GM18868 (cell line): ENCODE results near the gene SMCO4.

Experiments
- ATAC-seq: cut with Tn5 transposase; IDR thresholded peaks from one replicate; pipeline ENCODE4 v1.9.1; 2021; ENCODE audit warnings: mild to moderate bottlenecking, moderate library complexity; ENCODE audit not compliant: unreplicated experiment

SMCO4 gene

DNA sequence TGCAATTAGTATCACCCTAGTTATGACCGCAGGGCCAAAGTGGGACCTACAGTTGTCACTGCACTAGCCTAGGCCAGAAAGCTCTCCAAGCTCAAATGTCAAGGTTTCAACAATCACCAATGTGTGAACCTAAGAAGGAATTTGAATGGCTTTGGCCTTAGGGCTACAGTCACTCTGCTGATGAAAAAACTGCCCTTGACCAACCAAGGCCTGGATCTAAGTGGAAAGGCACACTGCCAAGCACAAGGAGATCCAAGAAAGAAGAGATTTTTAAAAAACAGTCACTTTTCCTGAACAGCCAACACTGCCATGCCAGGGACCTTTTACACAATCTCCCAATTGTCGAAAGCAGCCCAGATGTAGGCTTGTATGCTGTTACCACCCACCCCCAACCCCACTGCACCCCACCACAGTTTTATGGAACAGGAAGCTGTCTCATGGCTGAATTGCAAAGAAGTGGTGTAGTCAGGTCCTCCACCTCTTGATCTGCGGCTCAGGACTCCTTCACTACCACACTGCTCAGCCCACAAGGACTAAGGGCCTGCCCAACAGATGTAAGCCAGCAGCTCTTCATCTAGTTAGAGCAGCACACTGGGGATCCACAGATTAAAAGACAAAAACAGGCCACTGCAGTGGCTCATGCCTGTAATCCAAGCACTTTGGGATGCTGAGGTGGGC, 32.9 kb downstream of the SMCO4 start:
- ATAC-seq, result no peak

DNA sequence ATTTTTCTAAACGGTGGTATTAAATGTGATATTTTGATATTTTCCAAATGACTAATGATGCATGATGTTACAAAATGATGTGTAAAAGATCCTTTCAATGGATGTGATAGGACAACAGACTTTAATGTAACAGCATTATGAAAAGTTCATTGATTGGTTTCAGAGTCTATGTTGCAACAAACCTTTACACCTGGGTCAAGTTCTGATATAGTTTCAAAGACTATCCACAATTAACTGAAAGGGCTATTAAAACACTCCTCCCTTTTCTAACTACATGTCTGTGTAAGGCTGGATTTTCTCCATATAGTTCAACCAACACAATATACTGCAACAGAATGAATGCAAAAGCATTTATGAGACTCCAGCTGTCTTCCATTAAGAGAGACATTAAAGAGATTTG, 35.7 kb downstream of the SMCO4 start:
- ATAC-seq, result no peak

DNA sequence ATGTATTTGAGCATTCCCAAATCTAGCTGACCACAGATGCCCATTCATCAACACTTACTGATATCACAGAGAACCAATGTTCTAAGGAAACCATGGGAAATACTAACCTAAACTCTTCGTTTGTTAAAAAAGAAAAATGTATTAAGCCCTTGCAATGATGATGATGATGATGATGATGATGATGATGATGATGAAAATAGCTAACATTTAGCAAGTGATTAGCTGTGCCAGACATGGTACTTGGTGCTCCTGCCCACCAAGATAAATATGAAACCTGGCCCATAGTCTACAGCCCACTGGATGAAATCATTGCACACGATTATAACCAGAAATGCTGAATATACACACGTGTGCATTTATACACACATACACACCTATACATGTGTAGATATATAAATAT, 37.5 kb downstream of the SMCO4 start:
- no peak for ATAC-seq

DNA sequence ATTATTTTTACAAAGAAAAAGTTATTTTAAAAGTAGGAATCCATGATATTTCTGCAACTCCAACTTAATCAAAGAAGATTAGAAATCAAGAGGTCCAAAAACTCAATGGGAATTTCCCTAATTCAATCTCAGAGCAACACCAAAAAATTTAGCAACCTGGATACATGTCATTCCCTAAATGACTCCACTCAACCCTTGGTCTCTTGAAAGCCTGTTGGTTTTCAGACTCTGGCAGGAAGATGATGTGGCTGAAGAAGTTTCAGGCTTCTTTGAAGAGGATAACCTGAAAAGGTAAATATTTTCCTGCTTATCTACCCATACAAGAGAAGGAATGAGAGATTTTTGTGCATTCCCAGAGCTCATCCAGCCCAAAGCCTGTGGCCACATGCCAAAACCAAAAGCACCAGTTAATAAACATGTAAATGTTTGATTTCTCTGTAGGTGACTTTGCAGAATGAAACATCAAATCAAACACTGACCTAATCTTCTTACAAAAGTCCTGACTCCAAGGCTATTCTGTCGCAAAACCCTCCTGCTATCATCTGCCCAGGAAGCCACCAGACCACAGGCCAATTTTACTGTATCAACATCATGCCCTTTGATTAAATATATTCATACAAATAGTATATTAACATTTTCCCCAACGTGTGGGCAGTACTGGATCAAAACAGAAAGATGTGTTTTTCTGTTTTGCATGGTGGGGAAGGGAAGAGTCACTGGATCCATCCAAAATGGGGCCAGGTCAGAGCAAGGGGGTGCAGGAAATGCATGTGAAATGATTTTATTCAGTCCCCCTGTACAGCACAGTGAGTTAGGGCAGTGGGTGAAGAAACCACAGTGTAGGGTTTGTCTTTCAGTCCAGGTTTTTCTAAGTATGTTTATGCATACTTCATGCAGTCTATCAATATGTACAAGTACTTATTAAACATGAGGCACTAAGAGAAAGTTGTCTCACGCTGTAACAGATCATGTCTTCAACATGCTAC, 38.8 kb downstream of the SMCO4 start:
- no peak for ATAC-seq

DNA sequence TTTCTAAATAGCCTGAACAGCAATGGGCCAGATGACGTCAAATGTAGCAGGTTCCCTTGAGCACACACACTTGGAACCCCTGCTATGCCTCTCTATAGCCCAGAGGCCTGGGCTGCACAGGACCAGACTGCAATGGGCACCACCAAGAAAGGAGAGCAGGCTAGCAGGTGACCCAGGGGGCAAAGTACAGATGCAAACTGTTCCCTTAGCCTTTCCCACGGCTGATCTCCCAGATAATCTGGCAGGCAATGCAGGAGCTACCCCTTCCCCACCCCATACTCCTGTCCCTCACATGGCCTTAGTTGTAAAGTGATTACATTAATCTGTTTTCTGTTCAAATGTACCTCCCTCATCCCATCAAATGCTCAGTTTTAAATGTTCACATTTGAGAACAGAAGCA, 41.3 kb downstream of the SMCO4 start:
- no peak for ATAC-seq

DNA sequence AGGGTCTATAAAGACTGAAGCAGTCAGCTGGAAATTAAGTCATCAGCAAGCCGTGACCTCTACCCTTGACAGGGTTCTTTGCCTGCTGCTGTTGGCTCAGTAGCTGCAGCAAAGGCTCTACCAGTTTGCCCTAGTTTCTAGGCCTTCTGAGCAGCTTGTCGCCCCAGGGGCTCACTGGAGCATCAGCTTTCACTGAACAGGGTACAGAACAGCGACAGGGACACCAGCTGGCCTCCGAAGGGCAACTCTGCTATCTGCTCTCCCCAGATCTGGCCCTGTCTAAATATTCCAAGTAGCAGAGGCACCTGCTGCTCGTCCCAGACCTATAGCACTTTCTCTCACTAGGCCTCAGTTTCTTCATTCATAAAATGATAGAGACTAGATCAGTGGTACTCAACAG, 42.4 kb downstream of the SMCO4 start:
- ATAC-seq, result no peak

DNA sequence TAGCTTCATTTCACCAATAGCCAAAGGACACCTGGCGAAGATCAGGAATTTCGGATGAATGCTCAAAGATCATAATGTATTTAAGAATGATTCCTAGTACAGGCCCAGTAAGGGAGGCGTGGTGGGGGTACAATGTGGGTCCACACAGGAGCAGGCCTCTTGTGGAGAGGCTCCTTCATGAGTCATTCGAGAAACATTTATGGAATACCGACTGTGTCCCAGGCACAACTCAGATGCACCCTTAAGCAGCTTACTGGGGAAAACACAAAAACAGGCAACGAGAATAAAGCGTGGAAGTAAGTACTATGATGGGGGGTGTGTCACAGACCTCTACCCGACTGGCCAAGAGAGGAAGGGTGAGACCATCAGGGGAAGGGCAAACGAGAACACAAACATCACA, 44.5 kb downstream of the SMCO4 start:
- ATAC-seq, result no peak

DNA sequence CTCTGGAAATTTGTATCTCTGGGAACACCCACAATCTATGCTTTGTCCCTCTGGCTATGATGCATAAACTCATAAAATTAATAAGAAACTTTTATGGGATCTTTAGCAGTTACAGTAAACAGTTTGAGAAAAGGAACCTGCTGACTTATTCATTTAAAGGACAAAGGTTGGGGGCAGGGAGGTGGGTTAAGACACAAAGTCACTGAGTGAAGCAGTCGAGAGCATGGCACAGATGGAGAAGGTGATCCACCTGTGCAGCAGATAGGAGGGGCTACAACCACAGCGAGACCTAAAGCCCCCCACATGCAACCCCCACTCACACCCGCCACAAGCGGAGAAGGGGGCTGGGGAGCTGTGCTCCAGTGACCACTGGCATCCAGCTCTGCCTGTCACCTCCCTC, 45.0 kb downstream of the SMCO4 start:
- no peak for ATAC-seq

DNA sequence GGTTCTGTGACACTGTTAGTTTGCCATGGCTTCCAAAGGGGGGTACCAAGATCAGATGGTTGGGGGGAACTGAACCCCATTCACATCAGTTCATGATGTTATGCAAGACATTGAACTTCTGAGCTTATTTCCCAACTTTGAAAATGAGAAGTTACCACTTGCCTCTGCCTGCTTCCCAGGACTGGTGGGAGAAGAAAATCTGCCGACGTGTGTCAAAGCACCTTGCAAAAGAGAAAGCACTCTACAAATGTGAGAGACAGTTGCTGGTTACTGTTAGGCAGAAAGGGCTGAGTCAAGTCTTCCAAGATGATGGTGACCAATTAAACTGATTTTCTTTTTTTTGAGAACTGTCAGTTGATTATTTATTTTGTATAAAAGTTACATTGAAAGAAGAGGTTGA, 45.6 kb downstream of the SMCO4 start:
- no peak for ATAC-seq

DNA sequence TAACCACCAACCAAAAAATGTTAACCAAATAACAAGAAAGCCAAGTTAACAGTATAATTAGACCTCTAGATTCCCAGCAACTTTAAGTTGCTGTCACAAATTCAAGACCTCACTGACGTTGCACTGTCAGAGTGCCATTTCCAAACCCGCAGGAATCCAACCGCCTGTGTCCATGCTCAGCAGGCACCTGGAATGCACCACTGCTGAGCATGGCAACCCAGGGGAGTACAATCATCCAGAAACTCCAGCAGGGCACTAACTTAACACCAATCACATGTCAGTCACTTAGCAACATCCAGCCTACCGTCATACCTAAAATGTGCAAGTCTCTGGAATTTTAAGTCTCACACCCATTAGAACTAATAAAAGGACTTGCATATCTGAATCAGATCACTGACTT, 48.8 kb downstream of the SMCO4 start:
- no peak for ATAC-seq

DNA sequence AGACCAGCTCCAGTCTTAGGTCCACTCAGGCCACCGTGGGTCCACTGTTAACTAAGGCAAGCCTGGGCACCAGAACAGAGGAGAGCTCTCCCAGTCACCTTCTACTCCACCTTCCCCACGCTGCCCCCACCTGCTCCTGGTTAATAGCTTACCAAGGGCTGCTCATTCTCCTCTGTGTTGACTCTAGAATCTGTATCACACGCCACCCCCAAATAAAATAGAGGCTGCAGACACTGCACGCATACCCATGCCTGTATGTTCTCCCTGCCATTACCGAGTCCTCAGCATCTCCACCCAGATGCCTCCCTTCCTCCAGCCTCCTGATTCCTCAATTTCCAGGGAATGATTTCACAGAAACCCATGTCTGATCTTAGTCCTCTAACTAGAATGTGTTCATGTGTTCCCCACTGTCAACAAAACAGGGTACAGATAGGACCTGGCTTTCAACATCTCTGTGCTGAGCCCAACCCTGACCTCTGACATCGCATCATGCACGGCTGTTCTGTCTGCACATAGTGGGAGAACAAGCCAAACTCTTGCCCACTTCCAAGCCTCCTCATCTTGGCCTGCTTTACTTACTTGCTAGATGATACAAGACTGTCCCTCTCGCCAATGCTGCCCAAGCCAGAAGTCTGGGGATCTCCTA, 49.8 kb downstream of the SMCO4 start:
- ATAC-seq, result no peak

DNA sequence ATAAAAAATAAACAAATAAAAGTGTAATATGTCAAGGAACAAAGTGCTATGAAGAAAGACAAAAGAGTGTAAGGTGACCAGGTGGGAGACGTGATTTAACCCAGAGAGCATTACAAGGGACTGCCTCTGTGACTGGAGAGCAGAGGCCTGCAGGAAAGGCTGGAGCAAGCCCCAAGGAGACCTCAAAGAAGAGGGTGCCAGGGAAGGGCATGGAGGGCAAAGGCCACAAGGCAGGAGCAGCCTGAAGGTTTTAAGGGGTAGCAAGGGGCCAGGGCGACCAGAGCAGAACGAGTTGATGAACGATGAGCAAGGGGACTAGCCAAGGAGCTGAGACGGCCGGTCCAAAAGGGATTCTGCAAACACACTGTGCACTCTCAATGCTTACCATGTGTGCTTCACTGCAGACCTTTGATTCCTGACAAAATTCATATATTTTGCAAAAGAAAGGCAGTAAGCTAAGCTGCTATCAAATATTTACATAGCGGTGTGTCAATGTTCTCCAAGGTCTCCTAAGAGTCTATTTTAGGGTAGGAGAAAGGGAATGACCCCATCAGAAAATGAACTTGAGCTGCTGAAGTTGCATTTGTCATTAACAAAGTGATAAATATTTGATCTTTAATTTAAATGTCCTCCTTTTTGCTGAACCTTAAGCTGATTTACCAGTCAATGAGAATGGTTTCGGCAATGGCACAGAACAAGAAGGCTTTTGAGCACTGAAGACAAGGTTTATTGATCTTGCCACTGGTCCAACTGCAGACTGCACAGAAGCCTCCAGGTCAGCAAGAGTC, 50.5 kb downstream of the SMCO4 start:
- no peak for ATAC-seq

DNA sequence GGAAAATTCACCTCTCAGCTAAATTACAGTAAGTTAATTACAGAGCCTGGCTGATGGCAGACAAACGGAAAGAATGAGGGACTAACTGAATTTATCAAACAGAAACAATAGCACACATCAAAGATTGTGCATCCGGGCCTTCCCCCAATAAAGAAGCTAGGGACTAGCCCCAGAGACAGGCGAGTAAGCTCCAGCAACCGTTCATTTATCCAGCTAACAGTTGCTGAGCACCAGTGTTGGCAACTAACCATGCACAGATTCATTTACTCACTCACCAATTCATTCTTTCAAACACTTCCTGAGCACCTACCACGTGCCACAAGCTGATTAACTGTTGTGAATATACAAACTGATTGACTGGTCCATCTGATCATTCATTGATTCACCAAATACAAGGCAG, 51.2 kb downstream of the SMCO4 start:
- ATAC-seq, result no peak

DNA sequence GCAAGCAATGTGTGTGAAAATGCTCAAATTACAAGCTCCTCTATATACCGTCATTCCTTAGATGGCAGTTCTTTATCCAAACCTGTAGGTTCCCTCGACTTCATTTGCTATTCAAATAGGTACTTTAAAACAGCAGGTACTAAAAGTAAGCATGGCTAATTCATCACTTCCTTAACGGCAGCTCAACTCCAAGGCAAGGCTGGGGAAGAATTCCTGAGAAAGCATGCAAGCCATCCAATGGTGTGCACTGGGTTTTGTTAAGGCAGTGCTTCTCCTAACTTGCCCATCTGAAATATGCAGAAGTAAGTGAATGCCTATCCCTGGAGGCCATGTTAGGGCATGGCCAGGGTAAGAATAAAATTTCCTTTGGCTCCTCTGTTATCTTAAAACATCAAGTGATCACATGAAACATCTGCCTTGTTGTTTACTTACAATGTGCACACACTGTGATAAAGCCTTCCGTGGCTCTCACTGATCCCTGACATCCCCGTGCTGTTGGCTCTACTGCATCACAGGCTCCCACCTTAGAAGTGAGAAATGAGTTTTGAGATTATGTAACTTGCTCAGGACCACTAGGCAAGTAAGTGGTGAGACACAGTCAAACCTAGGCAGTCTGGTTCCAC, 52.1 kb downstream of the SMCO4 start:
- ATAC-seq, result no peak

DNA sequence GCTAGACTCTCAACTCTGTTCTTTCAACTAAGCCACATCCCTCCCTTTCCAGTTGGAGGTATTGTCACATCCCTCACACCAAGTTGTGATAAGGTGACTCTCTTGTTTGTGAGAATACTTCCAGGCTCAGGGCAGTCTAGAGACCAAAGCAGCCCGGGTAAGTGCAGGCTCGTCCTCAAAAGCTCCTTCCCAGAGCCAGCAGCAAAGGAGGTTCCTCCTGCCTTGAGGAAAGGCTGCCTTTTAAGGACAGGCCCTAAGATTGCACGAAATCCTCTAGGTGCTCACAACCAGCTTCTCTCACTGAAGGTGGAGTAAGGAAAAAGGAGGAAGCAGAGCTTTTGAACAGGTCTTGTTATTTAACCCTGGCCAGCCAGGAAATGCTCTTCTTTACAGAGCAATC, 53.4 kb downstream of the SMCO4 start:
- no peak for ATAC-seq

DNA sequence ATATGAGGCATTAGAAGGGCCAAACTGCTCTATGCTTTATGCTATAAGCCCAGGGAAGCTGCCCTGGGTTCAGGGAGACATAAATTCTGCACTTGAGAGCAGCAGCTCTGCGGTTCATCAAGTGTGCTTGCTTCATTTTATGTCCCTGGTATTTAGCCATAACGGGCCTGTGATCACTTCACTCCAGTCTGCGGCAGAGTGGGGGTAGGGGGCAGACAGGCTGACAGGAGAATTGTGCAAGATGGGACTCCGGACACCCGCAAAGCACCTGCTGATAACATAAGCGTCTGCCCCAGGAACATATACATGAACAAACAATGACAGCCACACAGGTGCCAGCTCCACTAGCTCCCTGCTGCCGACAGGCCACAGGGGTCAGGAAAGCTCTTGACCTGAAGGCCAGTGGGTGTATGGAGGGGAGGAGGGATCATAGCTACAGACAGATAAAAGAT, 56.1 kb downstream of the SMCO4 start:
- no peak for ATAC-seq

DNA sequence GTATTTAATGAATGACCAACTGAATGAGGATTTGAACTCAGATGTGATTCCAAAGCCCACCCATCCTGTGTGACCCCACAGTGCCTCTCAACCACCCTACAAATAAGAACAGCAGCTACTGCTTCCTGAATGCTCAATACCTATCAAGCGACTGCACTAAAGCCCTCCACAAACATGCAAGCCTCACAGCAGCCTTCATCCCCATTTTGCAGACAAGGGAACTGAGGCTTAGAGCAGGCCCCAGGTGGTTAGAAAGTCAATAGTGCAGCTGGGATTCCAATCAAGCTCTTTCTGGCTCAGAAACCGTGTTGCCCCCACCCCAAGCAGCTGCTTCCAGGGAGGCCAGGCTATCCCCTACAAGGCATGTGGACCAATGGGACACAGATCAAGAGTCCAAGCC, 57.2 kb downstream of the SMCO4 start:
- no peak for ATAC-seq

DNA sequence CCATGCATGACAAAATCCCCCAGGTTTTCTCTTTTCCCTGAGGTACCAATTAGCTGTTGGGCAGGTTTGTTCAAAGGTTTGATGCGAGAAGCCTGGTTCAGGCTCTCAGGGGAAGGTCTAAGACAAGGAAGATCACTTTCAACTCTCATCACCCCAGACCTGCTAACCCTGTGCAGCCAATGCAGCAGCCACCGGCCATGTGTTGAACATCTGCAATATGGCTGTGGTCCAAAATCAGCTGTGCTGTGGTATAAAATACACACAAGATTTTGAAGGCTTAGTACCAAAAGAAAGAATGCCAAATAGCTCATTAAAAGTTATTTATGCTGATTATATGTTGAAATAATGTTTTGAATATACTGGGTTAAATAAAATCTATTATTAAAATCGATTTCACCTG, 58.5 kb downstream of the SMCO4 start:
- ATAC-seq, result no peak

DNA sequence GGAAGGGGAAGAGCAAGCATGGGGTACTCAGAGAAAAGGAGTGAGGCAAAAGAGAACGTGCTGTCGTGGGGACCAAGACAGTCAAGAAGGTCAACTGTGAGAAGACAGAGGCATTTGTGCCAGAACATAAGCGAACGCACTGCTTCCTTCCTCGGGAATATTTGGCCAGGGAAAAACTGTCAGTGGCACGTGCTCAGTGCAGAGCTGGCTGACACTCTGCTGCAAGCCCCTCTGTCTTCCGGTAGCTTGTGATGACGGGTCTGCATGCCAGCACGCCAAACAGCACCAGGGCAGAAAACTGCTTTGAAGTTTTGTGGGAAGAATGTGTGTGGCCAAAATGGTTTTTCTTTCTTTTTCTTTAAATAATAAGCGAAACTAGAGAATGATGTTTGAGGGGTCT, 60.6 kb downstream of the SMCO4 start:
- no peak for ATAC-seq

DNA sequence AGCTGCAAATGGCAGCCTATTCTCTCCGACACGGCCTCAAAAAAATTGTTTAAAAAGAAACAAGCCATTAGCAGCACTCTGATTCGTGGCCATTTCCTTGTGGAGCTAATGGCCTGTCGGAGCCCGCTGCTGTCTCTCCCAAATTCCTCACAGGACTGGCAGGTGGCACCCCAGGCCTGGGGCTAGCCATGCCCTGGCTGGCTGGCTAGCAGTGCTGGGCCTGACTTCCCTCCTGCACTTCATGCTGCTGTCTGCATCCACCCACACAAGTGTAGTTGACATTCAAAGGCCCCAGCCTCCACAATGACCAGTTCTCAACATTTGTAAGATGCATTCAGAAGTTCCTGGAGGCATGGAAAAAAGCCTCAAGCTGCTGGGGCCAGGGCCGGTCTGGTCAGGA, 61.5 kb downstream of the SMCO4 start:
- ATAC-seq, result no peak

DNA sequence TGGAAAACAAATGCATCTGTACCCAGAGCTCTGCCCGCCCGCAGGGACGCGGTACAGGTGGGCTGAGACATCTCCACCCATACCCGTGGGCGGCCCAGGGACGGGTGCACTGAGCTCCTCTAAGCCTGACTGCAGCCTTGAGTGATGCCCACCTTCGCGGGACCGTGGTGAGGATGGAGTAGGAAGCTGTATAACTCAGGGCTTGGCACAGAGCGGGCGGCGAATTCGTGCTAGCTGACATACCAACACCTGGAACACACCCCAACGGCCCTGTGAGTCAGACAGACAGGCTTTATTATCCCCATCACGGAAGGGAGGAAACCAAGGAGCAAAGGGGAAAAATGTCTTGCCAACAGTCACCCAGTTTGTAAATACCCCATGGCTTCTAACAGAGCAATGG, 61.9 kb downstream of the SMCO4 start:
- no peak for ATAC-seq
